Islet of Langerhans (tissue), 1 donor: ENCODE data around the gene HOXA13.

Source experiments
- FAIRE-seq: peaks from one replicate; lab custom pipeline; 2011; peaks lifted over from hg19 to GRCh38; lab: Jason Lieb, UNC

HOXA13 gene

DNA sequence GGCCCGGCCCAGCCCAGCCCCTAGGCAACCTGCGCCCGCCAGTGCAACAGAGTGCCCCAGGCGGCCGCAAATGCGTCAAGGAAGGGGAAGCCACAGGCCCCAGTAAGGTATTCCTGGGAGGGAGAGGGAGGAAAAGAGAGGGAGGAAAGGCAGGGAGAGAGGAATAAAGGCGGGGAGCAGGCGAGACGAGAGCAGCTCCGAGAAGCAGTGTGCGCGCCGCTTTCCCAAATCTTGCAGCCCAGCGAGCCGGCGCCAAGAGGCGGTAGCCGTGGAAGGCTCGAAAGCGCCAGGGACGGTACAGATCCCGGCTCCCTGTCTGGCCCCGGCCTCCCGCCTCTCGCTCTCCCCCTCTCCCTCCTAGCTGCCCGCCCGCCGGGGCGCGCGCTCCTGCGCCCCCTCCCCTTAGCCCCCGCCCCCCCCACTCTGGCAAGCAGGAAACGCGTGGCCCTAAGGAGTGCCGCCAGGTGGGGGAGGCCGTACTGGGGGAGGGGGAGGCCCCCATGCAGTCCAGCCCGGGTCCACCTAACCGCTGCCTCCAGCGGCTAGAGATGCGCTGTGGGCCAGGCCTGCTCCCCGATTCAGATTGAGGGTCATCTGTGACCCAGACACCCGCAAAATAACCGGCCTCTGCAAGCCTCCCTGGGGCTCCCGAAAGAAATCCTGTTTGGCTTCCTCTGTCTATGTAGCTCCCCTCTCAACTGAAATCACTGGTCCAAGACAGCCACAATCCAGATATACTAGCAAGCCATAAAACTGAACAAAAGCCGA, 30.0 kb downstream of the HOXA13 start:
- FAIRE-seq, result no peak

- FAIRE-seq, result no peak
Observed at GRCh38 chr7:27168265-27168947, 31.5 kb downstream of the HOXA13 start.

DNA sequence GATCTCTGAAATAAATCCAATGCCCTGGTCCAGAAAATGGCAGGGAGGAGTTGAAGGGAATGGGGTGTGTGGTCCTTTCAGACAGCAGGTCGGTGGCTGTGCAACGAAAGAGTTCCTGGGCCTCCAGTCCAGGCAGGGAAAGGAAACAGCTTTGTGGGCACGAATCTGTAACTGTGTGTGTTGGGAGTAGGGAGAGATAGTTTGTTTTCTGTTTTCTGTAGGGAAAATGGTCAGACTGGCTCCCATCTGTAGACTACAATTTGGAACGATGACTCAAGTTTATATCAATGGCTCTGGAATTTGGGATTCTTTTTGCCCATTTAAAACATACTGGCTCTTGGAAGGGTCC, 32.0 kb downstream of the HOXA13 start:
- no peak for FAIRE-seq

GRCh38 chr7:27166531-27167505, 33.1 kb downstream of the HOXA13 start:
- FAIRE-seq, result no peak

- no peak for FAIRE-seq
Observed at GRCh38 chr7:27165996-27166530, 33.8 kb downstream of the HOXA13 start.

- no peak for FAIRE-seq
Observed at GRCh38 chr7:27165089-27165995, 34.5 kb downstream of the HOXA13 start, which contains the start of gene HOXA9. Gene HOXA9 (minus strand): TSS chr7:27165537. CDS start chr7:27165457, 80 bp downstream.

GRCh38 chr7:27164367-27165088, 35.4 kb downstream of the HOXA13 start:
- FAIRE-seq, result no peak

- no peak for FAIRE-seq
Observed at GRCh38 chr7:27164045-27164366, 35.9 kb downstream of the HOXA13 start.

DNA sequence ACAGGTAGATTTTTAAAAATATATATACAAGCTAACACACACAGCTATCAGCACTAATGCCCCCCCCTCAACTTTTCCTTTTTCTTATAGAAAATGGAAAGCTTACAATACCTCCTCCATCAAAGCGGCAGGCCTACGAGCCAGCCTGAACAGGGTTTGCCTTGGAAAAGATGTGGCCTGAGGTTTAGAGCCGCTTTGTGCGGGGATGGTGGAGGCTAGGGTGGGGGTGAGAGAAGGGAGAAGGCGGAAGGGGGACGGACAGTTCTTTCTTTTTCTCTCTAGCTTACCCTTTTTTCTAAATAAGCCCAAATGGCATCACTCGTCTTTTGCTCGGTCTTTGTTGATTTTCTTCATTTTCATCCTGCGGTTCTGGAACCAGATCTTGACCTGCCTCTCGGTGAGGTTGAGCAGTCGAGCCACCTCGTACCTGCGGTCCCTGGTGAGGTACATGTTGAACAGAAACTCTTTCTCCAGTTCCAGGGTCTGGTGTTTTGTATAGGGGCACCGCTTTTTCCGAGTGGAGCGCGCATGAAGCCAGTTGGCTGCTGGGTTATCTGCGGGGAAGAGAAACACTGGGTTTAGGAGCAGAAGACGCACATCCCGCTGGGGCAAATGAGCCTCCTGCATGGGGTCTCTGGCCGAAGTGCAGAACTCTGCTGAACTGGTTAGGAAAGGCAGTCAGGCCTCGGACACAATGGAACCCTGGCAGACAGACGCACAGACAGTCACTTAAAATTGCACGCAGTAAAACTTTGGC, 36.4 kb downstream of the HOXA13 start:
- FAIRE-seq, result no peak

- no peak for FAIRE-seq
Observed at GRCh38 chr7:27162561-27163287, 37.2 kb downstream of the HOXA13 start.

DNA sequence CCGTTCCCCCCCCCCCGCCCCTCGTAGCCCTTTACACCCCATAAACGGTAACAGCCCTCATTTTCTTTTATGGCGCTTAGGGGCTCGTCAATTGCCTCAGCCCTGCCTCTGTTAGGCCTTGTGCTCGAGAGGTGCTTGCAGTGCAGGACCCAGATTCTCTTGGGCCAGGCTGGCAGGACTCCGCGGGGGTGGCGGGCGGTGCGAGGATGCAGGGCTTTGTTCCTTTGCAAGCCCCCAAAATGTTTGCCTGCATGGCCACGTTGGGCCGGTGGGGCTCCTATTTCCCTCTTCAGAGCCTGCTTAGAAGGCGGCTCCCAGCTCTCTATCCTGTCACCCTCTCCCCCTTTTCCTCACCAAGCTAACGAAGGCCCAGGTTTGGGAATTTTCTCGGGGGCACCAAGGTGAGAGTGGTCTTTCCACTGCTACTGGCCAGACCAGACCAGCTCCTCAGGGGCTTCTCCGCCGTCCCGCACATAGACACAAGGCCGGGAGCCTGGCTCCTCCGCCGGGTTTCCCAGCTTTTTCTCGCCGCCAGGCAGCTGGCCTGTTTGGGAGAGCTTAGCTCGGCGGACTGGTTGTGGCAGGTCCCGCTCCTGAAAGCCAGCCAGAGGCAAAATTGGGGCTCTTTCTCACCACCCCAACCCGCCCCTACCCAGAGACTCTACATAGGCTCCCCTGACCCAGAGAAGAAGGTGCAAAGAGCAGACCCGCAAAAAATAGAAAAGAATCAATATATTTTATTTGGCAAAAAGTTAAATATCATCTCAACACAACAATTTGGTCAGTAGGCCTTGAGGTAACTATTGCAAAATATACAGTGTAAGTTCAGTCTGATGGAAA, 38.0 kb downstream of the HOXA13 start:
- no peak for FAIRE-seq

DNA sequence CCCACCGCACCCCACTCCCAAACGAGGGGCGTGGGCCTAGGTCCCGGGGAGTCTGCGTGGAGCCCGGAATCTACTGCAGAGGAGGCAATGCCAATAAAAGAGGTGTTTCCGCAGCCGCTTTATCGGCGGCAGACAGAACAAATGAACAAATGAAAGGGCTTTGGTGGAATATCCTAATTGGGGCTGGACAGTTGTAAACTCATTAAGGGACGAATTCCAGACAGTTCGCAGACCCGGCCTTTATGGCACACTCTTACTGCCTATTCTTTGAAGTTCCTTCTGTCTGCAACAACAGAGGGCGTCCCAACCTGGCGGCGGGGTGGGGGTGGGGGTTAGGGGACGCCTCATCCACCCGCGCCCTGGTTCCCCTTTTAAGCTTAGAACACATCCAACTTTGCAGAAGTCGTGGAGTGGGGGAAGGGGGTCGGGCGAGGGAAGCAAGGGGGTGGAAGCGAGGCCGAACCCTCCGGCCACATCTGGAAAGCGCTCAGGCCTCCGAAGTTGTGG, 38.6 kb downstream of the HOXA13 start:
- no peak for FAIRE-seq

- no peak for FAIRE-seq
Observed at GRCh38 chr7:27160546-27161213, 39.2 kb downstream of the HOXA13 start.

- FAIRE-seq, result no peak
Observed at GRCh38 chr7:27160145-27160545, 39.7 kb downstream of the HOXA13 start.

DNA sequence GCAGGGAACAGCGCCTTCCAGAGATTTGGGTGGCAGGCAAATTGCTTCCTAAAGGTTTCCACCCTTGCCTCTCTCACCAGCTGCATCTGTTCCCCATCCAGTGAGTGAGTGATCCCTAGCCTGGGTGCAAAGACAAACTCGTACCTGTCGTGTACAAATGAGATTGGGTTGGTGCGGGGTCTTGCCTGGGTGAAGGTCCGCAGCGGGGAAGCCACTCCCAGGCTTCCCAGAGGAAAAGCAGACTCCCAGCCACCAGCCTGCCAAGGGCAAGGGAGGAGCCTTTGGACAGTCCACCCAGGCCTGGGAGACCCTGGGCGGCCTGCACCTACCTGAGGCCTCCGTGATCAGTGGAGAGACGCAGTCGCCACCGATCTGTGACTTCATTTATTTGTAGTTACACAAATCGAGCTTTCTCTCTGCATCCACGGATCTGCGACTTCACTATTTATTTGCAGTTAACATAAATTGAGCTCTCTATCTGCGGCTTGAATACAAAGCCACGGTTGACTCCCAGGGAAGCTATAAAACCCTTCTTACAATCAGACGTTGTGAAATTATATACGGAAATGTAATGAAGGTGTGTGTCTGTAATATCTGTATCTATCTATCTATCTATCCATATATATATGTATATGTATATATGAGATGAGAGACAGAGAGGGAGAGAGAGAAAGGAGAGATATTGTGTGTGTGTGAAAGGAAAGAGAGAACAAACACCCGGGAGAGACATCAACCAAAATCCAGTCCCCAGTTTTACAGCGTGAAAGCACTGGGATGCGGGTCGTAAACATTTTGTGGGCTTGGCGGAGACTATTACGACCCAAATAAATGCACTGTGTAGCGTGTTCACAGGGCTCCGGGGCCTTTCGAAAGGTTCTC, 40.4 kb downstream of the HOXA13 start:
- FAIRE-seq, result no peak

DNA sequence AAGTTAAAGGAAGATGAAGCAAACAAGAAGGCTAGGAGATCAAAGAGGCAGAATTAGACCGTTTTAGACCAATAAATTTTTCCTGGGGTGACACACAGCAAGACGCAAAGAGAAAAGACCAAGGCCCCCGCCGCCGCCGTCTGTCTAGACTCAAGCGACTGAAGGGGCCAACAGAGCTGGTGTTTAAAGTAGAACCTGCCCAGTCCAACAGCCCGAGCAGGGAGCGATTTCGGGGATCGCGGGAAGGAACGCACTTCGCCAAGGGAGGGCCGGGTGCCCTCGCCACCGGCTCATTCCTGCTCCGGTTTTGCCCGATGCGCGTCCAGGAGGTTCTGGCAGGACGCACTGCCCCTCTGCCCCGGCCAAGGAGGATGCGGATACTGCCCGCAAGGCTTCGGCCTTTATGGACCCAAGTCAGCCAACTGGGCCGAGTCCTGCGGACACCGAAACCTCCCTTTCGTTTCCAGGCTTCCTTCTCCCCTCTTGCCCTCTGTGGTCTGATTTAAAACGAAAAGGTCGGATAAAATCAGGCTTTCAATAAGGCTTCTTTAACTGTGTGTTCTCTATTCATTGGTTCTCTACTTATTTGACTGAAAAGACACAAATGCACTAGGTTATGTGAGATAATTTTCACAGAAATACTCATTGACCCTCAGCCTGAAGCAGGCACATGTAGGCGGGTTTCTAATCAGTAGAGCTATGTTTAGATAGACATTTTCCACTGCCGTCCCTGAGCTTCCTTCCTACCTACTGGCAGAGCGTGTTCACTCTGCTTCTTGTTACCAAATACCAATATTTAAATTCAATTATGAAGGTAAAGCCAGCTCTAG, 41.2 kb downstream of the HOXA13 start:
- FAIRE-seq, result no peak
